ENCODE results near the gene PRRC1.

PRRC1 gene

DNA sequence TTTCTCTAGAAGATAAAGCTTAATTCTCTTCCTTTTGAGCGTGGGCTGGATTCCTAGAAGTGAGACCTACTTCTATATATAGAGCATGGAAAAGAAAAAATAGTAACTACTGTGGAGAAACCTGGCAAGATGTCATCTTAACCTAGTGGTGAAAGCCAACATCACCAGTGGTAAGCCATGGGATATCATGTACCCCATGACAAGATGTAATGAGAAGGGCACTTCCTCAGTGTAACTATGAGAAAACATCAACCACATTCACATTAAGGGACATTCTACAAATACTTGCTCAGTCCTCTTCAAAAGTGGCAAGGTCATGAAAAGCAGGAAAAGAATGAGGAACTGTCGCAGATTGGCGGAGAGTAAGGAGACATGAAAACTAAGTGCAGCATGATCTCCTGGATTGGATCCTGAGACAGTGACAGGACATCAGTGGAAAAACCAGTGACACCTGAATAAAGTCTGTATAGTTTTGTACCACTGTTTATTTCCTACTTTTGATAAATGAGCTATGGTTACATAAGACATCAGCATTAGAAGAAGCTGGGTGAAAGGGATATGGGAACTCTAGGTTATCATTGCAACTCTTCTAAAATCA, 65.4 kb downstream of the PRRC1 start:
- no peak for DNase-seq

DNA sequence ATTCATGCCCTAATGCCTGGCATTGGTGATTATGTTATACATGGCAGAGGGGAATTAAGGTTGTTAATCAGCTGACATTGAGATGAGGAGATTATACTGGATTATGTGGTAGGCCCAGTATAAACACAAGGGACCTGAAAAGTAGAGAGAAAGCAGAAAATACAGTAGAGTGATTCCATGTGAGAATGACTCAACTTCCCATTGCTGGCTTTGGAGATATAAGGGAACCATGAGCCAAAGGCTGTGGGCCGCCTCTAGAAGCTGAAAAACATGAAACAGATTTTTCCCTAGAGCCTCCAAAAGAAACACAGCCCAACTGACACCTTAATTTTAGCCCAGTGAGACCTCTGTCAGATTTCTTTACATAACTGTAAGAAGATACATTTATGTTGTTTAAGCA, 66.4 kb downstream of the PRRC1 start:
- no peak for DNase-seq

DNA sequence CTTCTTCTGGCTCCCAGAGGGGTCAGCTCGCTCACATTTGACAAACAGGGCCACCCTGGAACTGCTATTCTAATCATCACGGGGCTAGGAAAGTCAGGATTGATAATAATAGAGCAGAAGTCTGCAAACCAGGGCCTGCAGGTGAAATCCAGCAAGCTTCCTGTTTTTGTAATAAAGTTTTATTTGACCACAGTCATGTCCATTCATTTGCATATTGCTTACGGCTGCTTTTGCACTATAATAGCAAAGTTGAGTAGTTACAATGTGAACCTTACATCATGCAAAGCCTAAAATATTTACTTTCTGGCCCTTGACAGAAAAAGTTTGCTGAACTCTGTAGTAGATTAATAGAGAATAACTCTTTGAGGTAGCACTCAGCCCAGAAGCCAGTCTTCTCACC, 68.2 kb downstream of the PRRC1 start:
- no peak for DNase-seq

DNA sequence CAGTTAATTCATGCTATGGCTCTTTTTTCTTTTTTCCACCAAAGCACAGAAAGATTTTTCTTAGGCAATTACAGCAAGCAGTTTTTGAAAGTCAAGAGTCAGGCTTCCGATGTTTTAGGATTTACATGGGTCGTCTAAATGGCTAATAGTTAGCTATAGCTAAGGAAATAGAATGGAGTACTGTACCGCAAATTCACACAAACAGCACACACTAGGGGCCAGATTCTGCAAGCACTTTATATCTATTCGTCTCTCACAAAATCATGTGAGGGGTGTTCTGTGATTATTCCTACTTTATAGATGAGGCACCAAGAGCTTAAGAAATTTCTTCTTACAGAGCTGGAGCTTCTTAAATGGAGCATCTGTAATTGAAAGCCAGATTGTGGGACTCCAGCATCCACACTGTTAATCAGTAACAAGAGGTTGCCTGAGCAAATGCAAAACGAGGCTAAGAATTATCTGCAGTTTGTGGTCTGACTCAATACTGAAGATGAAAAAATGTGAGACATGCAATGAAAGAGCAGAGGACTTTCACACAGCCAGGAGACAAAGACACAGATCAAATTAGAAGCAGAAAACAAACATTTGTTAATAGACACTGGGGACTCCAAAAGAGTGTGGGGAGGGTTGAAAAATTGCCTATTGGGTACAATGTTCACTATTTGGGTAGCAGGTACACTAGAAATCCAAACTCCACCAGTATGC, 68.8 kb downstream of the PRRC1 start:
- no peak for DNase-seq

DNA sequence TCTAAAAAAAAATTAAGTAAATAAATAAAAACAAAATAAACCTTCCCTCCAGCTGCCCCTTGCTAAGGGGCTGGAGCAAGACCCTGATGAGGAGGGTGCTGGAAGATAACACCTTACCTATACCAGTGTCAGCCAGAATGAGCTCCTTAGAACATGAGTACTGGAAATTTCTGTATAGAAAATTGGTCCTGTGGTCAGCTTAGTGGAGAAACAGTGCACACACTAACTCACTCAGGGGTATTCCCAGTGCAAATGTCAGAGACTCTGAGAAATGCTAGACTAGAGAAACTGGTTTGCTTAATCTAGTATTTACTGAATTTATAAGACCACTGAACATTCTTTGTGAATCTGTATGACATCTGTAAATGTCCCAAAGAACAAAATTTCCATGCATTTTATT, 69.4 kb downstream of the PRRC1 start:
- no peak for DNase-seq

DNA sequence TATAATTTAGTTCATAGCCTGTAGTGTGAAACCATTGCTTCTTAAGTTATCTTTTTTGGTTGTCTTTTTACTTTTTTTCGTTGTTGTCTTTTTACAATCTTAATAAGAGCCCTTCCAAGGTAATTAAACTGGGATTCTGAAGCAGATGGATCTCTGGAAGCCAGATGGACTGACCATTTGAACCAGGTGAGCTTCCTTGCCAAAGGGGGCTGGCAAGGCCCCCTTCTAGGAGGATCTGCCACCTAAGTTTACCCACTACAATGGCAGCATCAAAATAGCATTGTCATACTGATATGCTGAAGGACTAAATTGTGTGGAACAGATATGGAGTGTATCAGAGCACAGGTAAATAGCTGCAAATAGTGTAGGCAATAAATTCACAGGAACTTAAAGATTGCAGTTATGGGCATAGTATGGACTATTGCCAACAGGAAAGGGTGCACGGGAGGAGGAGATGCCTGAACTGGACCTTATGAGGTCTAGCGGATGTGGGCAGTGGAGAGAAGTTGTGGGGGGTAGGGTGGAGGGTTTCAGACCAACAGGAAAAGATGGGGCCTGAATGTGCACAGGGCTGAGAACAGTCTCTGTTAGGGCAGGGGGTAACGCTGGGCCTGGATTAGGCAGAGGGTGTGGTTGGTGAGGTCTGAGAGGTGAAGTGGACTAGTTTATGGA, 69.9 kb downstream of the PRRC1 start:
- DNase-seq: peak; percentile 47

- DNase-seq: no peak
These were observed 70.9 kb downstream of the PRRC1 start for GRCh38 chr5:127588368-127588767.

DNA sequence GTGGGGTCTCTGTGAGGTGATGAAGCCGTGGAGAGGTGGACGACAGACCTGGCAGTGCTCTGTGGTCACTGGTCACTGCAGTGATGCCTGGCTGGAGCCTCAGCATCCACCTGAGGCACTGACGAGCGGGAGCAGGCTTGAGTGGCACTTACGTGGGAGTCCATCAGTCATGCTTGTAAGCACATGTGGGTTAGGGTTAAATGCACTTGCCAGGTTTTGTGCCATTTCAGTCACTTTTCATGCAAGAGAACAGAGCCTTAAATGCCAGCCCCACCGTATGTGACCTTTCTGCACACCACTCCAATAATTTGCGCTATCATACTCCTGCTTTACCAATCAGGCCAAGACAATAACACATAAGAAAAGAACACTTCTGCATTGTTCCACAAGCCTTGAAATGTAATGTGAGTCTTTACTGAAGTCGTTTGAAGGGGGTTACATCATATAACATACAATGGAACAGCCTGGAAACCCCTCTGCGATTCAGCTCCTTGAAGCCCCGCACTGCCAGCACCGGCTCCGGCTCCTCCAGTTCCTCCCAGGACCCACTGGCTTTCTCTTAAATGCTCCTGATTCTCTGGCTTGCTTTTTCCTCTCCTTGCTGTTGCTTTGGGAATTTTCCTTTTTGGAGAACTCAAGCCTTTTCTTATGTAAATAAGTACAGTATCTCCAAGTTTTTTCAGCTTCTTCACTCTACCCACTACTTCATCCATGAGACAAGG, 72.0 kb downstream of the PRRC1 start:
- DNase-seq: no peak

GRCh38 chr5:127590156-127590722, 72.8 kb downstream of the PRRC1 start:
- no peak for DNase-seq

- DNase-seq: no peak
These were observed 78.3 kb downstream of the PRRC1 start for GRCh38 chr5:127595484-127596368.

DNA sequence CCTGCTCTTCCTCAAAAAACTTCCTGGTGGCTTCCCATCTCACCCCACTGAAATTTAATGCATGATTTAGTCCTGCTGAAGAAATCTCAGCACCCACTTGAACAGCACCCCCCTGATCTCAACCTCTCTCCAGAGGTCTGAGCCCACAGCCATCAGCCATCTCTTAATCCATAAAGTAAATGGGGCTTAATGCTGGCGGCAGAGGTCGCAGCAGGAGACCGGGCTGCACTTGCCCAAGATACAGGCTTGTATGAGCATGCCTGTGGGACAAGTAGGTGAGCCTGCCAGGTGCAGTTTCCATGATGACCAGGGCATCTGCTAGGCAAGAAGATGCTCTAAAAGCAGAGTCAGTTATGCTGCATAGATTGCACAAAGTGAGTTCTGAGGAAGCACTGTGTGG, 79.1 kb downstream of the PRRC1 start:
- DNase-seq: no peak

- no peak for DNase-seq
These were observed 81.9 kb downstream of the PRRC1 start for GRCh38 chr5:127599320-127599719.

DNA sequence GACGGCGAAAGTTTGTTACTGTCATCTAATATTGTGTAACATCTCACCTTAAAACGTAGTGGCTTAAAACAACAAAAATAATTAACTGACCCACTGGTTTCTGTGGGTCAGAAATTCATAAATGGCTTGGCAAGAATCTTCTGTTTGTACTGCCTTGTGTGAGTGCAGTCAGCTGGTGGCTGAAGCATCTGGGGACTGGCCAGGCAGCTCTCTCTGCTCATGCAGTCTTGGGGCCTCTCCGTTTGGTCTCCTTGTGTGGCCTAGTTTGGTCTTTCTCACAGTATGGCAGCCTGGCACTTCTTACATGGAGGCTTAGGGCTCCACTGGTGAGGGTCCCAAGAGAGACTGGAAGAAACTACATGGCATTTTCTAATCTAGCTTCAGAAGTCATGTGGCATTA, 82.4 kb downstream of the PRRC1 start:
- DNase-seq: no peak

DNA sequence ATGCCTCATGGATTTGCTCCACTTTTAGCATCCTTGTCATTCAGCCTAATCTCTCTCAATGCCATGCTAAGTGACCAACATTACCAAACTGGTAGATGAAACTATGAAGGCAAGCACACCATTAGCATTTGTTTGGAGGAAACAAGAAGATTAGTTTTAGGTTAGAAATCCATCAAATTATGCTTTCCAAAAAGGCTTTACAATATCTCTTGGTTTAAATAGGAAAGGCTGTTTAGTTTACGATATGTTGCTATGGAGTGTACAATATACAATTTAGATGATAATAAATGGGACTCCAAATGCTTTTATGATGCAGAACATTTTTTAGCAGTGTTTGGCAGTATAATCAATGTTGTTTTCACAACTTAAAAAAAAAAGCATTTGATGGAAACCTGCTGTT, 83.7 kb downstream of the PRRC1 start:
- DNase-seq: no peak

GRCh38 chr5:127601601-127602000, 84.2 kb downstream of the PRRC1 start:
- DNase-seq: no peak

GRCh38 chr5:127602481-127602880, 85.0 kb downstream of the PRRC1 start:
- no peak for DNase-seq

- DNase-seq: no peak
These were observed 85.7 kb downstream of the PRRC1 start for GRCh38 chr5:127602896-127603844.
